OCI-LY1 (cell line): ENCODE data around the gene WLS.

ENCODE experiments used
- H2AFZ ChIP-seq: fragments of 200-600 bp; sonication (generic), shearing (Covaris generic); 2 replicates; pipeline ENCODE4 v1.6.0; 2014; ENCODE audit warnings: antibody characterized with exemption, mild to moderate bottlenecking, low read length
- H3F3A ChIP-seq: fragments of 200-600 bp; sonication (generic), shearing (Covaris generic); 2 replicates; pipeline ENCODE4 v1.6.0; 2014; ENCODE audit warnings: mild to moderate bottlenecking, antibody characterized with exemption, low read length, moderate library complexity; ENCODE audit not compliant: insufficient read depth
- H3K27ac ChIP-seq: fragments of 200-600 bp; sonication (generic); 2 replicates; pipeline ENCODE4 v1.5.1; 2014; ENCODE audit warnings: low read length, mixed run types, mild to moderate bottlenecking, low read depth; ENCODE audit not compliant: poor library complexity, severe bottlenecking
- H3K27me3 ChIP-seq: fragments of 200-600 bp; sonication (generic); 2 replicates; pipeline ENCODE4 v1.6.0; 2014; ENCODE audit warnings: antibody characterized with exemption, mild to moderate bottlenecking, low read length, moderate library complexity; ENCODE audit not compliant: insufficient read depth
- H3K36me3 ChIP-seq: fragments of 200-600 bp; sonication (generic); 2 replicates; pipeline ENCODE4 v1.6.1; 2014; ENCODE audit warnings: mild to moderate bottlenecking, antibody characterized with exemption, low read length, moderate library complexity, mixed read lengths; ENCODE audit not compliant: insufficient read depth
- H3K4me1 ChIP-seq: fragments of 200-600 bp; sonication (generic); 2 replicates; pipeline ENCODE4 v1.5.1; 2014; ENCODE audit warnings: mild to moderate bottlenecking, low read length, moderate library complexity; ENCODE audit not compliant: insufficient read depth, severe bottlenecking
- H3K4me2 ChIP-seq: fragments of 200-600 bp; sonication (generic), shearing (Covaris generic); 2 replicates; pipeline ENCODE4 v1.6.1; 2014; ENCODE audit warnings: low read length
- H3K4me3 ChIP-seq: fragments of 200-600 bp; sonication (generic); 2 replicates; pipeline ENCODE4 v1.5.1; 2014; ENCODE audit warnings: low read length, low read depth, mild to moderate bottlenecking, mixed read lengths; ENCODE audit not compliant: poor library complexity, severe bottlenecking
- H3K79me2 ChIP-seq: fragments of 200-600 bp; shearing (Covaris generic); 2 replicates; pipeline ENCODE4 v1.6.1; 2016; ENCODE audit warnings: mixed run types, low read length, mixed read lengths; ENCODE audit not compliant: insufficient read depth
- H3K9ac ChIP-seq: fragments of 200-600 bp; sonication (generic), shearing (Covaris generic); 2 replicates; pipeline ENCODE4 v1.6.1; 2014; ENCODE audit warnings: mild to moderate bottlenecking, low read length, mixed read lengths
- H3K9me2 ChIP-seq: fragments of 200-600 bp; sonication (generic), shearing (Covaris generic); 2 replicates; pipeline ENCODE4 v1.6.1; 2014; ENCODE audit warnings: low read depth, mild to moderate bottlenecking, low read length, mixed read lengths
- H3K9me3 ChIP-seq: fragments of 200-600 bp; shearing (Covaris generic); 2 replicates; pipeline ENCODE4 v1.6.1; 2014; ENCODE audit warnings: low read length, mixed read lengths
- H4K20me1 ChIP-seq: fragments of 200-600 bp; sonication (generic), shearing (Covaris generic); 2 replicates; pipeline ENCODE4 v1.6.0; 2016; ENCODE audit warnings: mild to moderate bottlenecking, low read length; ENCODE audit not compliant: insufficient read depth
- CTCF ChIP-seq: fragments of 200-600 bp; sonication (generic), shearing (Covaris generic); IDR thresholded peaks from 2 replicates; pipeline ENCODE4 v1.5.1; 2017; ENCODE audit warnings: mild to moderate bottlenecking, antibody characterized with exemption, low read length, moderate library complexity, mixed read lengths
- EZH2 ChIP-seq: fragments of 200-600 bp; sonication (generic), shearing (Covaris generic); IDR thresholded peaks from 2 replicates; pipeline ENCODE4 v1.8.0; 2017; ENCODE audit warnings: borderline replicate concordance, mixed run types, mild to moderate bottlenecking, antibody characterized with exemption, low read length, moderate library complexity, mixed read lengths

The WLS gene

GRCh38 chr1:68210027-68210426 lies 22.3 kb downstream of the WLS start:
- Histone ChIP-seq H3F3A (no peaks in the 10 kb centered on the region), H3K9me3 (no peaks in the 10 kb centered on the region), H3K27me3 (no peaks in the 10 kb centered on the region), H3K9me2 (no peaks in the 10 kb centered on the region), H3K27ac (no peak overlapping the region), H3K36me3 (no peaks in the 10 kb centered on the region), H3K79me2 (no peaks in the 10 kb centered on the region), H3K9ac (no peak overlapping the region), H3K4me3 (no peak overlapping the region), H3K4me2 (no peak overlapping the region), H2AFZ (no peak overlapping the region), H4K20me1 (no peaks in the 10 kb centered on the region), H3K4me1 (no peaks in the 10 kb centered on the region)
- TF ChIP-seq EZH2: no peak
- TF ChIP-seq CTCF: no peak

GRCh38 chr1:68206848-68207689 lies 25.3 kb downstream of the WLS start:
- Histone ChIP-seq H3K27ac (no peak overlapping the region), H3K4me1 (no peaks in the 10 kb centered on the region), H3K9me3 (no peaks in the 10 kb centered on the region), H3K4me3 (no peak overlapping the region), H3K4me2 (no peak overlapping the region), H3K27me3 (no peaks in the 10 kb centered on the region), H3K9ac (no peak overlapping the region), H3K79me2 (no peaks in the 10 kb centered on the region), H3K9me2 (no peaks in the 10 kb centered on the region), H2AFZ (no peak overlapping the region), H3F3A (no peaks in the 10 kb centered on the region), H4K20me1 (no peaks in the 10 kb centered on the region), H3K36me3 (no peaks in the 10 kb centered on the region)
- TF ChIP-seq CTCF (no peak), EZH2 (no peak)

GRCh38 chr1:68205794-68206358 lies 26.4 kb downstream of the WLS start:
- no peak overlapping the region for H3K9ac ChIP-seq
- no peak overlapping the region for H2AFZ ChIP-seq

More at GRCh38 chr1:68205794-68206358, 26.4 kb downstream of the WLS start:
- no peaks in the 10 kb centered on the region for H3K79me2 ChIP-seq
- H3K27me3 ChIP-seq: no peaks in the 10 kb centered on the region
- TF ChIP-seq CTCF: no peak
- TF ChIP-seq EZH2: no peak
- H4K20me1 ChIP-seq: no peaks in the 10 kb centered on the region
- H3K27ac ChIP-seq: no peak overlapping the region
- H3K4me3 ChIP-seq: no peak overlapping the region
- H3K9me3 ChIP-seq: no peaks in the 10 kb centered on the region
- H3K36me3 ChIP-seq: no peaks in the 10 kb centered on the region
- no peak overlapping the region for H3K4me2 ChIP-seq
- H3F3A ChIP-seq: no peaks in the 10 kb centered on the region
- no peaks in the 10 kb centered on the region for H3K9me2 ChIP-seq
- no peaks in the 10 kb centered on the region for H3K4me1 ChIP-seq
